Endothelial cell (in vitro differentiated cells): ENCODE results near the gene DSTYK. TPM values are rescaled to one million over a fixed set of nuclear protein-coding genes. Genes with fewer than 3 reads are reported as not detected.

Source experiments
- DNase-seq: peaks from one replicate; pipeline ENCODE4 v3.0.0; 2021; ENCODE audit warnings: low spot score
- H3K27ac Mint-ChIP-seq: one replicate; pipeline ENCODE4 v1.8.0; 2021; ENCODE audit warnings: mixed read lengths, inconsistent platforms; ENCODE audit not compliant: unreplicated experiment
- H3K27me3 Mint-ChIP-seq: one replicate; pipeline ENCODE4 v1.8.0; 2021; ENCODE audit warnings: mild to moderate bottlenecking, moderate library complexity, mixed read lengths, inconsistent platforms; ENCODE audit not compliant: unreplicated experiment
- H3K36me3 Mint-ChIP-seq: one replicate; pipeline ENCODE4 v1.8.0; 2021; ENCODE audit warnings: mild to moderate bottlenecking, low read depth, mixed read lengths, inconsistent platforms; ENCODE audit not compliant: unreplicated experiment
- H3K4me1 Mint-ChIP-seq: one replicate; pipeline ENCODE4 v1.8.0; 2021; ENCODE audit warnings: mild to moderate bottlenecking, mixed read lengths, inconsistent platforms; ENCODE audit not compliant: unreplicated experiment
- H3K4me3 Mint-ChIP-seq: one replicate; pipeline ENCODE4 v1.8.0; 2021; ENCODE audit warnings: mild to moderate bottlenecking, mixed read lengths, inconsistent platforms; ENCODE audit not compliant: unreplicated experiment
- H3K9me3 Mint-ChIP-seq: one replicate; pipeline ENCODE4 v1.8.0; 2021; ENCODE audit warnings: mixed read lengths, inconsistent platforms; ENCODE audit not compliant: unreplicated experiment
- CTCF ChIP-seq: fragments of 200-600 bp; sonication (generic); IDR thresholded peaks from one replicate; pipeline ENCODE4 v1.5.0; 2021; ENCODE audit warnings: antibody characterized with exemption; ENCODE audit not compliant: unreplicated experiment
- long read RNA-seq: library from polyadenylated mRNA; unstranded; transcript quantifications from one replicate; pipeline ENCODE4 v2.0.0, GENCODE V29; 2020; ENCODE audit not compliant: unreplicated experiment
- total RNA-seq: library from RNA; stranded (reverse); fragmentation: NEBNext Ultra II Directional; extraction: Animal tissue kit (Norgen Biotek cat#: 25700); gene quantifications from one replicate; pipeline ENCODE4 v1.2.1, GENCODE V29; 2021; ENCODE audit not compliant: unreplicated experiment

The DSTYK gene
- 12.2 TPM for total RNA-seq
- long read RNA-seq, full-length matches to known transcripts, result 2 of 6 reads
- long read RNA-seq, partial matches to known transcripts, result 1 of 6 reads
- long read RNA-seq, other reads (novel, unspliced or antisense), result 3 of 6 reads

GRCh38 chr1:205211169-205211838 lies at the start of gene DSTYK:
Gene DSTYK (minus strand): TSS chr1:205211702. CDS start chr1:205211535, 167 bp downstream.
- Mint-ChIP-seq H3K27me3 (peaks cover 7% of the 10 kb centered on the region), H3K27ac (peak within 1 kb of the TSS; percentile 92), H3K4me1 (peaks cover 14% of the 10 kb centered on the region), H3K36me3 (no peaks in the 10 kb centered on the region), H3K9me3 (no peaks in the 10 kb centered on the region), H3K4me3 (peak within 1 kb of the TSS; percentile 100)
- no peak for TF ChIP-seq CTCF
- DNase-seq, result peak; percentile 86

- no peak overlapping the region for H3K27ac Mint-ChIP-seq
- peaks cover 10% of the 10 kb centered on the region for H3K27me3 Mint-ChIP-seq
- no peak overlapping the region for H3K4me3 Mint-ChIP-seq
- H3K4me1 Mint-ChIP-seq, result peaks cover 48% of the 10 kb centered on the region
- H3K9me3 Mint-ChIP-seq, result no peaks in the 10 kb centered on the region
- no peak for DNase-seq
- no peaks in the 10 kb centered on the region for H3K36me3 Mint-ChIP-seq
- no peak for TF ChIP-seq CTCF
Measured at GRCh38 chr1:205259998-205260397, 48.5 kb upstream of the DSTYK start.

- Mint-ChIP-seq H3K27me3 (peaks cover 10% of the 10 kb centered on the region), H3K9me3 (no peaks in the 10 kb centered on the region), H3K36me3 (no peaks in the 10 kb centered on the region), H3K4me1 (peaks cover 48% of the 10 kb centered on the region), H3K27ac (no peak overlapping the region), H3K4me3 (no peak overlapping the region)
- DNase-seq, result no peak
- TF ChIP-seq CTCF, result no peak
Measured at GRCh38 chr1:205259324-205259832, 47.9 kb upstream of the DSTYK start.

DNA sequence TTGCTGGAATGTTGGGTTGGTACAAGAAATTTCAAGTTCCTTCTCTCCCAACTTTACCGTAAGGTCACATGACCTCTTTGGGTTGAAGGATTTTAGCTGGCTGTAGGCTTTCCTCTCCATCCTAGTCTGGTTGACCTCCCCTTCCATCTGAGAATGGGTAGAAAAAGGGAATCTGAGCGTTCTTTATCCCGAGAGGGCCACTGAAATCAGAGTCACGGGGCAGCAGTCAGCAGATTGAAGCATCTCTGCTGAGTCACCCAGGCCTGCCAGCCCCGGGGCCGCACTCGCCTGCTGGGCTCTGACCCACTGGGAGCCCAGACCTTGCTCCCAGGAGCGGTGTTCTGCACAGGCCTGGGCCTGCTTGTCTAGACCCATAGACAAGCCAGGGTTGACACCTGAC lies 47.2 kb upstream of the DSTYK start:
- no peak for TF ChIP-seq CTCF
- H3K4me3 Mint-ChIP-seq, result no peak overlapping the region
- DNase-seq, result no peak
- H3K27ac Mint-ChIP-seq, result no peak overlapping the region
- H3K9me3 Mint-ChIP-seq, result no peaks in the 10 kb centered on the region
- H3K4me1 Mint-ChIP-seq, result peaks cover 48% of the 10 kb centered on the region
- H3K36me3 Mint-ChIP-seq, result no peaks in the 10 kb centered on the region
- H3K27me3 Mint-ChIP-seq, result peaks cover 10% of the 10 kb centered on the region

DNA sequence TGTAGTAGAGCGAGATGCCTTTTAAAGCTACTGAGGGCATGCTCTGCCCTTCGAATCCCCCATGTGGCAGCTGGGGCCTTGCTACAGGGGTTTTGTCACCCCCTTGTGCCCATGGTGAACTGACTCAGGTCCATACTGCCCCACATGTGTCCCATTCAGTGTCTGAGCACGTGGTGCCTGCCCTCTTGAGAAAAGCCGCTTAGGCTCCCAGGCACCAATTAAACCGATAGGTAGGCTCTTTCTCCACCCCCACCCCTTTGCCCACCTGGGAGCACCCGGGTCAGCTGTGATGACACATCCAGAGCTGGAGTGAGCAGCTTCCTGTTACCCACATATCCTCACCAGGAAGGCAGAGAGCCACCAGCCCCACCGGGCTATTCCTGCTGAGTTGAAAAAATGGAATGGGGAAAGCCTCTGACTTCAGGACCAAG lies 46.8 kb upstream of the DSTYK start:
- no peaks in the 10 kb centered on the region for H3K36me3 Mint-ChIP-seq
- no peak for TF ChIP-seq CTCF
- H3K27ac Mint-ChIP-seq, result no peak overlapping the region
- no peak for DNase-seq
- H3K9me3 Mint-ChIP-seq, result no peaks in the 10 kb centered on the region
- H3K27me3 Mint-ChIP-seq, result peaks cover 10% of the 10 kb centered on the region
- H3K4me3 Mint-ChIP-seq, result no peak overlapping the region
- peaks cover 46% of the 10 kb centered on the region for H3K4me1 Mint-ChIP-seq
